ENCODE data around the gene SEMA3B.
"Not testable (repeated sequence)": the region's sequence is repeated elsewhere in the genome, so short reads cannot be mapped to it uniquely, and the experiment has no call there.

The SEMA3B gene

GRCh38 chr3:50238549-50239026, 30.4 kb upstream of the SEMA3B start:
- DNase-seq: no peak

GRCh38 chr3:50239649-50240048, 29.3 kb upstream of the SEMA3B start:
- no peak for DNase-seq

- no peak for DNase-seq
These were observed 27.8 kb upstream of the SEMA3B start for GRCh38 chr3:50241163-50241562.

- DNase-seq: no peak
These were observed 27.1 kb upstream of the SEMA3B start for GRCh38 chr3:50241713-50242380.

GRCh38 chr3:50242381-50242770, 26.6 kb upstream of the SEMA3B start:
- no peak for DNase-seq

GRCh38 chr3:50242851-50243542, 25.9 kb upstream of the SEMA3B start:
- DNase-seq: no peak

- no peak for DNase-seq
These were observed 25.4 kb upstream of the SEMA3B start for GRCh38 chr3:50243543-50243895.

GRCh38 chr3:50244813-50245212, 24.1 kb upstream of the SEMA3B start:
- DNase-seq: not testable (repeated sequence)

- no peak for DNase-seq
These were observed 23.6 kb upstream of the SEMA3B start for GRCh38 chr3:50245251-50245745.

GRCh38 chr3:50245831-50246516, 23.0 kb upstream of the SEMA3B start:
- peak; percentile 38 for DNase-seq

- no peak for DNase-seq
These were observed 22.4 kb upstream of the SEMA3B start for GRCh38 chr3:50246517-50246954.

GRCh38 chr3:50248387-50248786, 20.6 kb upstream of the SEMA3B start:
- DNase-seq: no peak

- DNase-seq: no peak
These were observed 19.5 kb upstream of the SEMA3B start for GRCh38 chr3:50249457-50249856.

- DNase-seq: no peak
These were observed 18.4 kb upstream of the SEMA3B start for GRCh38 chr3:50250514-50250913.

GRCh38 chr3:50251220-50251619, 17.7 kb upstream of the SEMA3B start:
- DNase-seq: no peak

GRCh38 chr3:50254577-50255250, 14.2 kb upstream of the SEMA3B start:
- DNase-seq: no peak

GRCh38 chr3:50255251-50255615, 13.7 kb upstream of the SEMA3B start:
- no peak for DNase-seq

- no peak for DNase-seq
These were observed 11.7 kb upstream of the SEMA3B start for GRCh38 chr3:50256978-50257890.

- DNase-seq: no peak
These were observed 10.8 kb upstream of the SEMA3B start for GRCh38 chr3:50258029-50258680.

GRCh38 chr3:50258979-50259378, 10.0 kb upstream of the SEMA3B start:
- no peak for DNase-seq

- DNase-seq: no peak
These were observed 9.4 kb upstream of the SEMA3B start for GRCh38 chr3:50259432-50260026.

All from NCI-H2107 (cell line).